GM18909 (cell line): Measurements from ENCODE around the gene TPM3.
"Not testable (repeated sequence)": the region's sequence is repeated elsewhere in the genome, so short reads cannot be mapped to it uniquely, and the experiment has no call there.

ENCODE experiments used
- ATAC-seq: cut with Tn5 transposase; IDR thresholded peaks from one replicate; pipeline ENCODE4 v1.9.1; 2021; ENCODE audit warnings: mild to moderate bottlenecking; ENCODE audit not compliant: unreplicated experiment, poor library complexity

TPM3 gene

GRCh38 chr1:154191990-154192461 is at the start of gene TPM3:
TSS of gene TPM3 (minus strand) at chr1:154192100. CDS start at chr1:154192018, 82 bp downstream.
- no peak for ATAC-seq

GRCh38 chr1:154240294-154240833 is 48.5 kb upstream of the TPM3 start:
- ATAC-seq = no peak

- no peak for ATAC-seq
Observed at GRCh38 chr1:154239491-154239890, 47.6 kb upstream of the TPM3 start.

GRCh38 chr1:154237880-154238506 is 46.1 kb upstream of the TPM3 start:
- no peak for ATAC-seq

GRCh38 chr1:154237435-154237834 is 45.5 kb upstream of the TPM3 start:
- no peak for ATAC-seq

GRCh38 chr1:154236855-154237254 is 45.0 kb upstream of the TPM3 start:
- no peak for ATAC-seq

- ATAC-seq = not testable (repeated sequence)
Observed at GRCh38 chr1:154233127-154233526, 41.2 kb upstream of the TPM3 start.

- ATAC-seq = not testable (repeated sequence)
Observed at GRCh38 chr1:154231112-154231511, 39.2 kb upstream of the TPM3 start.

- no peak for ATAC-seq
Observed at GRCh38 chr1:154225370-154225769, 33.5 kb upstream of the TPM3 start.

- ATAC-seq = no peak
Observed at GRCh38 chr1:154223621-154224020, 31.7 kb upstream of the TPM3 start.

GRCh38 chr1:154222918-154223317 is 31.0 kb upstream of the TPM3 start:
- no peak for ATAC-seq

- no peak for ATAC-seq
Observed at GRCh38 chr1:154222518-154222917, 30.6 kb upstream of the TPM3 start.

GRCh38 chr1:154221278-154222001 is 29.5 kb upstream of the TPM3 start:
- ATAC-seq = peak; percentile 9

GRCh38 chr1:154220970-154221277 is 29.0 kb upstream of the TPM3 start:
- ATAC-seq = no peak

- ATAC-seq = peak; percentile 92
Observed at GRCh38 chr1:154220071-154220969, 28.4 kb upstream of the TPM3 start, which contains the start of gene UBAP2L. TSS of gene UBAP2L (plus strand) at chr1:154220955. CDS start at chr1:154225124, 4,169 bp downstream.

- no peak for ATAC-seq
Observed at GRCh38 chr1:154219541-154219940, 27.6 kb upstream of the TPM3 start.

- no peak for ATAC-seq
Observed at GRCh38 chr1:154218545-154218944, 26.6 kb upstream of the TPM3 start.

GRCh38 chr1:154213274-154213673 is 21.4 kb upstream of the TPM3 start:
- ATAC-seq = no peak

GRCh38 chr1:154212083-154212482 is 20.2 kb upstream of the TPM3 start:
- no peak for ATAC-seq

- ATAC-seq = no peak
Observed at GRCh38 chr1:154208677-154209388, 16.9 kb upstream of the TPM3 start.
